Colon (tissue), 2 donors: ENCODE data around the gene UBA1.

Experiments
- FAIRE-seq: peaks from 2 replicates; lab custom pipeline; 2012; peaks lifted over from hg19 to GRCh38; lab: Jason Lieb, UNC
- donor health status: control.
- donor health status: control.

UBA1 gene

GRCh38 chrX:47169726-47170515, 23.7 kb upstream of the UBA1 start:
- no peak for FAIRE-seq

- no peak for FAIRE-seq
Observed at GRCh38 chrX:47170861-47171692, 22.6 kb upstream of the UBA1 start.

DNA sequence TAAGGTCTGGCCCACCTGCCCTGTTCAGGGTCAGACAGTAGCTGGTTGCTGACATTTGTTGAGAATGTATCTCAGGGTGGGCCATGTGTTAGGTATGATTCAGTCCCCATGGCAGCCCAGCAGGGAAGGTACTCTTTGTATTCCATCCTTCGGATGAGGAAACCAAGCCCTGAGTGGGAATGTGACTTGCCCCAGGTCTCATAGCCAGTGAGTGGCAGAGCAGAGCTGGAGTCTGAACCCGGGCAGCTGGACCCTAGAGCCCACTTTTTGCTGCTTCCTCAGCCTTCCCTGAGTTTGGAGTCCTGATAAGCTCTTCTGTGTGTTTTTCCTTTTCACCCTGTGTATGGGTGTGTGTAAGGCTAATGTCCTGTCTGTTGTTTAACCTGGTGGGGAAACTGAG, 21.6 kb upstream of the UBA1 start:
- FAIRE-seq = no peak

DNA sequence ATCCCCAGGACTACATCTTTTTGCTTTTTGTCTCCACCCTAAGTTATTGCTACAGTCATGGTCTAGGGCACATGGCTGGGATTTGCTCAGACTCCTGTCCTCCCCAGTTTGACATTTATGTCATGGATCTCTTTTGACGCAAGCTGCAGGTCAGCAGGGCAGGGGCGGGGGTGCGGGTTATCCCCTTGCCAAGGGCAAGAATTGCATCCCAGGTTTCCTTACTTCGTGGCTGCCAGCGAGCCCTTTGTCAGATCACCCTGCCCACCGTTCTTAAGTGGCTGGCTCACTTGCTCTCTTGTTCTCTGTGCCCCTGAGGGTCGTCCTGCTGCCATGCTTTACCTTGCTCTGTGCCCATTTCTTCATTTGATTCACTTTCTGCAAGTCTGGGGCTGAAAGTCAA, 21.1 kb upstream of the UBA1 start:
- no peak for FAIRE-seq

- no peak for FAIRE-seq
Observed at GRCh38 chrX:47172971-47173792, 20.4 kb upstream of the UBA1 start.

GRCh38 chrX:47174376-47174775, 19.3 kb upstream of the UBA1 start:
- no peak for FAIRE-seq

DNA sequence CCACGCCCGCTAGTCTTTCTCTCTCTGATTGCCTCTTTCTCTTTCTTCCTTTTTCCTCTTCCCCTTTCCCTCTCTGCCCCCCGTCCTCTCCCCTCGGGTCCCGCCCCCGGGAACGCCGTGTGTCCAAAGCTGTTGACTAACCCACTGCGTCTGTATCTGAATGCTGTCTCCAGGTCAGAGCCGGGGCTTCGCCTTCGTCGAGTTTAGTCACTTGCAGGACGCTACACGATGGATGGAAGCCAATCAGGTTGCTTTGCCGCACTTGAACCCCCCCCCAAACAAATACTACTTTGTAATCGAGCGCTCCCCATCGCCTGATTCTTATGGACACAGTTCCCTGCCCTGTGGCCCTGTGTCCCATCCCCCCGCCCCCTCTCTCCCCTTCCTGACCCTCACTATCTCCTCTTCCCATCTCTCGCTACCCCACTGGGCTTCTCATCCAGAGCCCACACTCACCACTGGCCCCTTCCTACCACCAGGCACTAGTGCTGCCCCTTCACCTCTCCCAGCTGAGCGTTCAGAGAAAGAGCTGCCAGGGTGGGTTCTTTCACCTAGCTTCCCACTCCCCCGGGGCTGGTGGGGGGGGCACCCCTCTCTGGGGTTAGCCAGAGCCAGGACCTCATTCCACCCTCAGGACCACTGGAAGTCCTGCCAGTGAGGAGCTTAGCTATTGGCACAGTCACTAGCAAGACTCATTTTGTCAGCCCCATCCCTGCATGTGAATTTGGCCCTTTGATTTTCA, 18.6 kb upstream of the UBA1 start:
- FAIRE-seq = no peak

DNA sequence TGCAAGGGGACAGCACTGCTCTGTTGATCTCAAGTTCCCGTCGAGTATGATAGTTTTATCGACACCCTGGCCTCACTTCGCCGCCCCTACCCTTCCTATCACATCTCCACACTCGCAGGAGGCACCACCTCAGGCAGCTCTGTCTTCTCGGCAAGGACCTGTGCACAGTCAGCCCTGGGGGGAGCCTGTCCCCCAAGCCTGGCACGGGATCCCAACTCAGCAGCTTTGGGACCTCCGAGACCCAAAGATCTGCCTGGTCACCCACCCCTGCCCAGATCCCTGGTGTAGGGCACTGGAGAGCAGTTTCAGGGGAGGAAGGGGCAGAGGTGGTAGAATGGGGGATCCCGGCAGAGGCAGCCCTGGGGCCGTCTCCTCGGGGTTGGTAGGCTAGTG, 18.0 kb upstream of the UBA1 start:
- no peak for FAIRE-seq

DNA sequence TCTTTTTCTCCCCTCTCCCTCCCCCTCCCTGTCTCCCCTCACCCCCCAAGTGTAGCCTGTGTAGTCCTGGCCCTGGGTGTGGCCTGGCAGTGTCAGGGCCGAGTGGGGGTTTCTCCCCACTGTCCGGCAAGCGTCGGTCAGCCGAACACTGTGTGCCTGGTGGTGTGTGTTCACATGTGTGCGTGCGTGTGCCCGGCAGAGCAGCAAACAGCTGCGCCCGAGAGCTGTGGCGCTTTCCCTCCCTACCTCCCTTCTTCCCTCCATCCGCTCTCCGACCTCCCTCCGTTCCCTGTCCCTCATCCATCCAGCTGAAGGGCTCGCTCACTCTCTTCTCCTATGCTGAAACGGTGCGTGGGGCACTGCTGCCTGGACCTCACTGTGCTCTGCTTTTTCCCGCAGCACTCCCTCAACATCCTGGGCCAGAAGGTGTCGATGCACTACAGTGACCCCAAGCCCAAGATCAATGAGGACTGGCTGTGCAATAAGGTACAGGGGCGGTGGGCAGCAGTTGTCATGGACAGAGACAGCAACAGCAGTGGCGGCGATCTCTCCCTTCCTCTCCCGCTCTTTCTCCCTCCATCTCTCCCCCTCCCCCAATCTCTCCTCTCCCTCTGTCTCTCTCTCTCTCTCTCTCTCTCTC, 17.4 kb upstream of the UBA1 start:
- FAIRE-seq = no peak

DNA sequence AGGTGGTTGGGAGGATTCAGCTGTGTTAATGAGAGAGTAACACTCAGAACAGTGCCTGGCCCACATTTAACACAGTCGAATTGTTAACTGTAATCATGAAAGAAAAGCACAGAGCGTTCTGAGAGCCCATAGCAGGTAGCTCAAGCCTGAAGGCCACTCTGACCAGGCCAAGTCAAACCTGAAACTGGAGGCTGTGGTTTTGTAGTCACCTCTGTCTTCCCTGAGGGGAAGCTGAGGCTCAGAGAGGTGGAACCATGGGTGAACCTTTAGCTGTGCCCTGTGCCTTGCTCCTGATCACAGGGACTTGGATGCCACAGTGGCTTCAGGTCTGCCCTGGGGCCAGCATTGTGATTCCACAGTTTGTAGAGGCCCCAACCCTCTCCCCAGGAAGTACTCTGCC, 16.6 kb upstream of the UBA1 start:
- no peak for FAIRE-seq

DNA sequence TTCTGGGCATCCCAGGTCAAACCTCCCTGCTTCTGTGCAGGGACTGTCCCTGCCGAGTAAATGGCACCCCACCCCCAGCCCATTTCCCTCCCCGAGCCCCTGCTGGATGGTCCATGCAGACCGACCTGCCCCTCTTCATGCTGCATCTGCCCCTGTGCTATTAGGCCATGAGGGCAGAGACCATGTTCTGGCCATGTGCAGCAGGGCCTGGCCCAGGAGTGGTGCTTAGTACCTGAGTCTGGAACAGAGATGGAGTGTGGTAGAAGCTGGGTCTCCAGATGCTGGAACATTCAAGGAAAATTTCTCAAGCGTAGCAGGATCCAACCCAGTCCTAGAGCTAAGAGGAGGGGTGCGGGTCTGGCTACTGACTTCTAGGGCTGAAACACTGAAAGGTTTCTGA, 15.3 kb upstream of the UBA1 start:
- no peak for FAIRE-seq

DNA sequence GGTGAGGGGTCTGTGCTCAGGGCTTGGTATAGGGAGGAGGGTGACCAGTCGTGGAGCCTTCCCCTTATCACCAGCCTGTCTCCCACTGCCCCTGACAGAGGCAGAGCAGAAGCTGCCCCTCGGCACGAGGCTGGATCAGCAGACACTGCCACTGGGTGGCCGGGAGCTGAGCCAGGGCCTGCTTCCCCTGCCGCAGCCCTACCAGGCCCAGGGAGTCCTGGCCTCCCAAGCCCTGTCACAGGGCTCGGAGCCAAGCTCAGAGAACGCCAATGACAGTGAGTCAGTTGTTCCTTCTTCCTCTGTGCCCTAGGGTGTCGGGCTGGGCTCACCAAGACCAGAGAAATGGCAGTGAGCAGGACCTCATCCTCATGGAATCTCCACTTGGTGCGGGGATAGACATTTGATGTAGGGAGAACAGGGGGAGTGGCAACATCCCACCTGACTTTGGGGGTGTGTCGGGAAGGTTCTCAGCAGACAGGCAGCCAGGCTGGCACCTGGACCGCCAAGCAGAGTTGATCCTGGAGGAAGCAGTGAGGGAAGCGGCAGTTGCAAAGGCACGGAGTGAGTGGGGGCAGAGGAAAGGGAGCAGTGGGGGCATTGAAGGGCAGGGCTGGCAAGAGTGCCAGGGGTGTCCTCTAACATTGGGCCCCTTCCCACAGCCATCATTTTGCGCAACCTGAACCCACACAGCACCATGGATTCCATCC, 14.3 kb upstream of the UBA1 start:
- no peak for FAIRE-seq

- FAIRE-seq = no peak
Observed at GRCh38 chrX:47179928-47180255, 13.7 kb upstream of the UBA1 start.

DNA sequence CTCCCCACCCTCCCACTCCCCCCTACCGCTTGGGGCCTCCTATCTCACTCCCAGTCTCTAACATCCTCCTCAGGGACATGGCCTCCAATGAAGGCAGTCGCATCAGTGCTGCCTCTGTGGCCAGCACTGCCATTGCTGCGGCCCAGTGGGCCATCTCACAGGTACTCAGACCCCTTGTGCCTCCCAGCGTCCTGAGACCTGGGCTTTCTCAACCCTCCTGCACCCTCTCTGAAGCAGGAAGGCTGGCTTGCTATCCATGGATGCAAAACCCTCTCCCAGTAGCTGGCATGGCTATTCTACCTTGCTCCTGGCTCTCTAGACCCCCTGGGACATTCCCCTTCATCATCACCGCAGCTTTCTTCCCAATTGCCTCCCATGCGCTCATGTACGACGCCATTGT, 13.3 kb upstream of the UBA1 start:
- no peak for FAIRE-seq

GRCh38 chrX:47181301-47181700, 12.3 kb upstream of the UBA1 start:
- FAIRE-seq = no peak

DNA sequence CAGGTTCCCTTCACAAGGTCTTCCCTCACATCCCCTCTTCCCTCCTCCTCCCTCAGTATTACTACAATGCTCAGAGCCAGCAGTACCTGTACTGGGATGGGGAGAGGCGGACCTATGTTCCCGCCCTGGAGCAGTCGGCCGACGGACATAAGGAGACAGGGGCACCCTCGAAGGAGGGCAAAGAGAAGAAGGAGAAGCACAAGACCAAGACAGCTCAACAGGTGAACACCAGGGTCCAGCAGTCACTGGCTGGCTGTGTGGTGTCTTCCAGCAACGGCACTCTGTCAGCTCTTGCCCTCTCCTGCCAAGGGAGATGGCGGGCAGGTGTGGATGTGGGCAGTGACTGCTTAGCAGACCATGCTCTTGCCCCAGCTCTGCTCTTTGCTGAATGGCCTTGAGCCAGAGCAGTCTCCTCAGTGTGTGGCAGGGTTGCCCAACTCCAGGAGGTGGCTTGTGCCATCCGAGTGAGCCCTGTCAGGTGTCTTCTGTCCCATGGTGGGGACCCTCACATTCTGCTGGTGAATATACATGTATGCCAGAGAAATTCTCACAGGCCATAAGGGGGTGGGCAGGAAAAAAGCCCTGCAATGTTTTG, 11.4 kb upstream of the UBA1 start:
- no peak for FAIRE-seq

- no peak for FAIRE-seq
Observed at GRCh38 chrX:47184486-47184885, 9.1 kb upstream of the UBA1 start.

GRCh38 chrX:47185241-47185640, 8.4 kb upstream of the UBA1 start:
- FAIRE-seq = no peak

GRCh38 chrX:47186096-47186740, 7.4 kb upstream of the UBA1 start:
- no peak for FAIRE-seq

DNA sequence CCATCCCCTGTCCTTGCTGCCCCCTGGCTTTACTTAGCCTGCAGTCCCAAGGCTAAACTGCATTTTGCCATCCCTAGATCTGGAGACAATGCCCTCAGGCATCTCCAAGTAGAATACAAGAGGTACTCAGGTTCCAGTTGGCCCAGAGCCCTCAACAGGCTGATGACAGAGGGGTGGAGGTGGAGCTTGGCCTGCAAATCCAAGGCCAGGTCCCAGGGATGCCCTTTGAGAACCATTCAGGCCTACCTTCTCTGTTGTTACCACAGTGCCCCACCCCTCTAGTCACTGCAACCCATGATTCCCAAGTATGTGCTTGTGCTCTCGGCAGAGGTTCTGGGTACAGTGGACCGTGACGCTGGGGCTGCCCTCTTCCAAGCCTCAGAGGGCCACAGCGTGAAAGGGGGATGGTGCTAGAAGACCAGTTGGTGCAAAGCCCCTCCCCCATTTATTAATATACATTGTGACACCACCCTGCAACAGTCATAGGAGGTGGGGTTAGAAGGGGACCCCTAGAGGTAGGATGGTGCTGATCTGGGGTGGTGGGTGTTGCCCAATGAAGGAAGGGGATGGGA, 6.4 kb upstream of the UBA1 start:
- FAIRE-seq = no peak
